ENCODE data around the gene ARID1B. TPM values are rescaled to one million over a fixed set of nuclear protein-coding genes. Genes with fewer than 3 reads are reported as not detected.

The ARID1B gene
- total and polyA plus RNA-seq, 8 donors, result 67.6 to 102 (median 99.0) TPM

DNA sequence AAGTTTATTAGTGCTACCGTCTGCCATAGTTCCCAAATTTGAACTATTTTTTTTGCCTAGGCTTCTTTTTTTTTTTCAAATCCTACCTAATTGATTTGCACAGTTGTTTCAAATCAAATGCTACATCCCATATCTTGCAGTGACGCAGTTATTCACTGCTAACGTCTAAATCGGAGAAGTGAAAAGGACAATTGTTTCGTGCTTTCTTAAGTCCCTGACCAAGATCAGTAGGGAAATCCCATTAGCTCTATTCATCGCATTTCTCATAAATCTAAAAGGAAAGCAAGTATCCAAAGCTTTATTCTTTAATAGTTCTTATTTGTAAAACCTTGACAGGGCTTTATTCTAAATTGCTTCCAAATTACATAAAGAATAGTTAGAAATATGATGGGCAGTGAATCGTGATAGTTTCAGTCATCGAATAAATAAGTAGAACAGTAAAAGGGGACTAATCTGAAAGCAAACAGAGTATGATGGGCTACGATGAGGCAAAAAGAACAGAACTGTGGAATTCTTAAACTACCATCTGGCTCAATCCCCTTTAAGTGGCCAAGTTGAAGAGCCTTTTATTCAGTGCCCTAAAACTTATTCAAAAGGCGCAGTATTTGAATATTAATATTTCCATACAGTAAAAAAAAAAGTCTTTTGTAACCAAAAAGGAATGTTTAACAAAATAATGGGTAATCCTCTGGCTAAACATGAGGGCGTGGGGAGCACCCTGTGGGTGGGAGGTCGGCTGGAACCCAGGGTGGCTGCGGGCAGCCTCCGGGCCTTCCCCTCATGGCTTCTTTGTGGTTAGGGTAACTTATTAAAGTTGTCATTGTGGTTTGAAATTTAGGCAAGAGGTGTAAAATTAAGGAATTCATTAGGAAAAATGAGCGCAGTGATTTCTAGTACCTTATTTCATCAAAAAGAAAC, 3.0 kb upstream of the ARID1B start:
- no peak for DNase-seq
- Histone ChIP-seq H3K4me1 (peaks cover 7 to 20% of the 10 kb centered on the region in 2 donors), H3K9me3 (no peaks in the 10 kb centered on the region), H3K4me3 (no peak overlapping the region), H3K36me3 (no peaks in the 10 kb centered on the region), H3K27me3 (no peaks in the 10 kb centered on the region), H3K27ac (no peak overlapping the region)
- intact Hi-C loops (cut with DNase I), result no loop called here
- TF ChIP-seq, protein P1, sequence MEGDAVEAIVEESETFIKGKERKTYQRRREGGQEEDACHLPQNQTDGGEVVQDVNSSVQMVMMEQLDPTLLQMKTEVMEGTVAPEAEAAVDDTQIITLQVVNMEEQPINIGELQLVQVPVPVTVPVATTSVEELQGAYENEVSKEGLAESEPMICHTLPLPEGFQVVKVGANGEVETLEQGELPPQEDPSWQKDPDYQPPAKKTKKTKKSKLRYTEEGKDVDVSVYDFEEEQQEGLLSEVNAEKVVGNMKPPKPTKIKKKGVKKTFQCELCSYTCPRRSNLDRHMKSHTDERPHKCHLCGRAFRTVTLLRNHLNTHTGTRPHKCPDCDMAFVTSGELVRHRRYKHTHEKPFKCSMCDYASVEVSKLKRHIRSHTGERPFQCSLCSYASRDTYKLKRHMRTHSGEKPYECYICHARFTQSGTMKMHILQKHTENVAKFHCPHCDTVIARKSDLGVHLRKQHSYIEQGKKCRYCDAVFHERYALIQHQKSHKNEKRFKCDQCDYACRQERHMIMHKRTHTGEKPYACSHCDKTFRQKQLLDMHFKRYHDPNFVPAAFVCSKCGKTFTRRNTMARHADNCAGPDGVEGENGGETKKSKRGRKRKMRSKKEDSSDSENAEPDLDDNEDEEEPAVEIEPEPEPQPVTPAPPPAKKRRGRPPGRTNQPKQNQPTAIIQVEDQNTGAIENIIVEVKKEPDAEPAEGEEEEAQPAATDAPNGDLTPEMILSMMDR (IDR thresholded peaks at IDR 0.05), result no peak
- ATAC-seq, result no peak

DNA sequence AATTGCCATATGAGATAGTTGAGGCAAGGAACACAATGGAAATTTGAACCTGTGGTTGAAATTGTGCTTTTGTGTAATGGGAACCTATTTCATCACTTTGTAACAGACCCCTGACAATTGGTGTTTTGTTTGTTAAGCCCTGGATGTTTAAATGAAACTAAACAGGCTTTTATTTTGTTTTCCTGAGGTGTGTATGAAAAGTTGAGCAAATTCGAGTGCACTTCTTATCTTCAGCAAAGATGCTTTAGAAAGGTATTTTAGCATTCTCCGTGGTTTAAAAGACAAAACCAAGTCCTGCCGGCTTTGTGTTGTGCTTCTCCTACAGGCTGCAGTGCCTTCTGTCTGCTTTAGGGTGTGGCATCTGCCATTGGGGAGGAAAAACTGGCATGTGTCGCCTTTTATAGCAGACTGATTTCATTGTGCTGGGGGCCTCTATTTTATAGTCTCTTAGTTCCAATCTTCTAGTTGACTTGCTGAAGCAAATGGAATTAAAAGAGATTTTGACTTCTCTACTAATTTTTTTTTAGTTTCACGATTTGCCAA, 2.2 kb upstream of the ARID1B start:
- no peaks in the 10 kb centered on the region for H3K27me3 ChIP-seq
- no peaks in the 10 kb centered on the region for H3K9me3 ChIP-seq
- intact Hi-C loops (cut with DNase I), result loop anchor here in 1 of 2 donors (5.0 kb wide), 1 partner anchor 88 kb away; no protein-coding TSS in a partner anchor
- no peak for ATAC-seq
- TF ChIP-seq, protein P1 (IDR thresholded peaks at IDR 0.05), result no peak
- no peak overlapping the region for H3K4me3 ChIP-seq
- peaks cover 7 to 21% of the 10 kb centered on the region in 2 donors for H3K4me1 ChIP-seq
- no peak for DNase-seq
- no peak overlapping the region for H3K27ac ChIP-seq
- H3K36me3 ChIP-seq, result no peaks in the 10 kb centered on the region

DNA sequence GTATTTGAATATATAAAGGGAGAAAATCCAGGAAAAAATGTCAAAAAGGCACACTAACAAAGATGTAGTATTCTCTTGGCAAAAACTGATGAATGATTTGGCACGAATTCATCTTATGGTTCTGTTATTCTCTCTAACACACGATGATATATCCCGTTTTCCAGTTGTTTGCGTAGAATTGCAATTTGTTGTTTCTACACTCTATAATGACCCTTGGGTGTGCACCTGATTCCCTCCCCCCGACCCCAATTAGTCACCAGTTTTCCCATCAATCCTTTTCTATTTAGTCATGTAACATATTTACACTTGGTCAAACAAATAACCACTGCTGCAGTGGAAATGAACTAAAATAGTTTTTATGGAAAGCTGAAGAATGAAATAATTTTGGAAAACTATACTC, 1.5 kb upstream of the ARID1B start:
- DNase-seq (no peak), ATAC-seq (no peak)
- no peaks in the 10 kb centered on the region for H3K9me3 ChIP-seq
- TF ChIP-seq, protein P1 (IDR thresholded peaks at IDR 0.05), result no peak
- no peak overlapping the region for H3K4me3 ChIP-seq
- peak overlapping the region in 1 of 2 donors; percentile 100 for H3K27ac ChIP-seq
- peaks cover 7 to 29% of the 10 kb centered on the region in 2 donors for H3K4me1 ChIP-seq
- no peaks in the 10 kb centered on the region for H3K27me3 ChIP-seq
- intact Hi-C loops (cut with DNase I), result loop anchor here in 1 of 2 donors (5.0 kb wide), 1 partner anchor 88 kb away; no protein-coding TSS in a partner anchor
- no peaks in the 10 kb centered on the region for H3K36me3 ChIP-seq

DNA sequence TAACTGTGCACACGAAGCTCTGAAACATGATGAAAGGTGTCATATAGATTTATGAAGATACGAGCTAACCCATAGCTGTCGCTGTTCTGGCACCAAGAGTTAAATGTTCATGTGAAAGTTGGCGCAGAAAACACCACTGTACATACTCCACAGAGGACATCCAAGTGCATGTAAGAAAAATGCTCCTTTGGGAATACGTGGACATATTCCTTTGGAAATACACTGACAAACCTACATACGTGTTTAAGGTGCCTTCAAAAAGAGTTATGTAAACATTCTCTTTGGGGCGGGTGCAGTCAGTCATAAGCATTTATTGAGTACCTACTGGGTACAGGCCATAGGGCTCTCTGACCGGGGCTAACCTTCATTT, 723 bp upstream of the ARID1B start:
- H3K27me3 ChIP-seq, result no peaks in the 10 kb centered on the region
- peak; percentile 1 for ATAC-seq
- TF ChIP-seq, protein P1 (IDR thresholded peaks at IDR 0.05), result no peak
- no peaks in the 10 kb centered on the region for H3K9me3 ChIP-seq
- H3K4me1 ChIP-seq, result peaks cover 7 to 36% of the 10 kb centered on the region in 2 donors
- H3K4me3 ChIP-seq, result peak overlapping the region; percentile 52 to 72
- H3K36me3 ChIP-seq, result no peaks in the 10 kb centered on the region
- intact Hi-C loops (cut with DNase I), result loop anchor here in 1 of 2 donors (5.0 kb wide), 1 partner anchor 89 kb away; no protein-coding TSS in a partner anchor
- peak overlapping the region; percentile 95 to 100 for H3K27ac ChIP-seq
- peak in 2 of 4 donors; percentile 54 to 68 for DNase-seq
